ENCODE data around the gene LMLN.

LMLN gene

GRCh38 chr3:198018416-198018815, 58.4 kb downstream of the LMLN start:
- Histone ChIP-seq H3K9me3 (ENCODE audit: severe bottlenecking) (no peaks in the 10 kb centered on the region), H3K36me3 (no peaks in the 10 kb centered on the region), H3K27me3 (ENCODE audit: insufficient read depth, low read depth, severe bottlenecking) (no peaks in the 10 kb centered on the region), H3K4me3 (ENCODE audit: low read depth, low read length) (no peak overlapping the region), H3K27ac (no peak overlapping the region)
- DNase-seq, result no peak
- no peak for TF ChIP-seq CTCF (IDR thresholded peaks at IDR 0.05; ENCODE audit: low read depth, low read length)

GRCh38 chr3:198019115-198019514, 59.1 kb downstream of the LMLN start:
- no peak for TF ChIP-seq CTCF (IDR thresholded peaks at IDR 0.05; ENCODE audit: low read depth, low read length)
- H3K36me3 ChIP-seq, result no peaks in the 10 kb centered on the region
- no peak overlapping the region for H3K4me3 ChIP-seq (ENCODE audit: low read depth, low read length)
- no peak overlapping the region for H3K27ac ChIP-seq
- H3K27me3 ChIP-seq (ENCODE audit: insufficient read depth, low read depth, severe bottlenecking), result no peaks in the 10 kb centered on the region
- DNase-seq, result no peak
- no peaks in the 10 kb centered on the region for H3K9me3 ChIP-seq (ENCODE audit: severe bottlenecking)

- no peak for TF ChIP-seq CTCF (IDR thresholded peaks at IDR 0.05; ENCODE audit: low read depth, low read length)
- no peak overlapping the region for H3K27ac ChIP-seq
- H3K36me3 ChIP-seq, result no peaks in the 10 kb centered on the region
- no peaks in the 10 kb centered on the region for H3K9me3 ChIP-seq (ENCODE audit: severe bottlenecking)
- H3K4me3 ChIP-seq (ENCODE audit: low read depth, low read length), result no peak overlapping the region
- no peaks in the 10 kb centered on the region for H3K27me3 ChIP-seq (ENCODE audit: insufficient read depth, low read depth, severe bottlenecking)
- DNase-seq, result no peak
These were observed 61.3 kb downstream of the LMLN start for GRCh38 chr3:198021320-198021719.

GRCh38 chr3:198022604-198023003, 62.6 kb downstream of the LMLN start:
- no peaks in the 10 kb centered on the region for H3K27me3 ChIP-seq (ENCODE audit: insufficient read depth, low read depth, severe bottlenecking)
- H3K27ac ChIP-seq, result no peak overlapping the region
- H3K36me3 ChIP-seq, result no peaks in the 10 kb centered on the region
- DNase-seq, result no peak
- TF ChIP-seq CTCF (IDR thresholded peaks at IDR 0.05; ENCODE audit: low read depth, low read length), result no peak
- H3K4me3 ChIP-seq (ENCODE audit: low read depth, low read length), result no peak overlapping the region
- no peaks in the 10 kb centered on the region for H3K9me3 ChIP-seq (ENCODE audit: severe bottlenecking)

GRCh38 chr3:198025644-198026043, 65.6 kb downstream of the LMLN start:
- H3K9me3 ChIP-seq (ENCODE audit: severe bottlenecking), result no peaks in the 10 kb centered on the region
- no peak overlapping the region for H3K4me3 ChIP-seq (ENCODE audit: low read depth, low read length)
- no peaks in the 10 kb centered on the region for H3K27me3 ChIP-seq (ENCODE audit: insufficient read depth, low read depth, severe bottlenecking)
- DNase-seq, result no peak
- no peak overlapping the region for H3K27ac ChIP-seq
- no peaks in the 10 kb centered on the region for H3K36me3 ChIP-seq
- no peak for TF ChIP-seq CTCF (IDR thresholded peaks at IDR 0.05; ENCODE audit: low read depth, low read length)

- Histone ChIP-seq H3K9me3 (ENCODE audit: severe bottlenecking) (no peaks in the 10 kb centered on the region), H3K27ac (no peak overlapping the region), H3K4me3 (ENCODE audit: low read depth, low read length) (no peak overlapping the region), H3K27me3 (ENCODE audit: insufficient read depth, low read depth, severe bottlenecking) (no peaks in the 10 kb centered on the region), H3K36me3 (no peaks in the 10 kb centered on the region)
- TF ChIP-seq CTCF (IDR thresholded peaks at IDR 0.05; ENCODE audit: low read depth, low read length), result no peak
- no peak for DNase-seq
These were observed 66.6 kb downstream of the LMLN start for GRCh38 chr3:198026620-198027019.
